Measurements from ENCODE around the gene SIX4. TPM values are rescaled to one million over a fixed set of nuclear protein-coding genes. Genes with fewer than 3 reads are reported as not detected.

The SIX4 gene
- total RNA-seq, 2 donors from 2014 or later: 17.6 to 21.3 TPM

DNA sequence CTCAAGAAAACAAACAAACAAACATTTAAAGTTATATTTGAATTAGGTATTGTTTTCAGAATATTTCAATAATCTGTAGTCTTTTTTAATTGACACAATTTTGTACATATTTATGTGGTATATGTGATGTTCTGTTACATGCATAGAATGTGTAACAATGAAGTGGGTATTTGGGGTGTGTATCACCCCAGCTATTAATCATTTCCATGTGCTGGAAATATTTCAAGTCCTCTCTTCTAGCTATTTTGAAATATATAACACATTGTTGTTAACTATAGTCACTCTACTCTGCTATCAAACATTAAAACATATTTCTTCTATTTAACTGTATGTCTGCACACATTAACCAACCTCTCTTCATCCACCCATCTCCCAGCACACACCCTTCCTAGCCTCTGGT is 42.9 kb downstream of the SIX4 start:
- Histone ChIP-seq H3K9me3 (no peaks in the 10 kb centered on the region), H3K27me3 (replicated peaks; ENCODE audit: insufficient read depth) (no peaks in the 10 kb centered on the region), H3K4me3 (no peak overlapping the region), H3K4me1 (replicated peaks) (no peaks in the 10 kb centered on the region), H3K27ac (no peak overlapping the region), H3K36me3 (no peaks in the 10 kb centered on the region)
- DNase-seq (ENCODE audit: low spot score): no peak
- intact Hi-C loops (cut with DNase I): no loop called here
- TF ChIP-seq POLR2AphosphoS5 (IDR thresholded peaks at IDR 0.05) (no peak), POLR2A (IDR thresholded peaks at IDR 0.05) (no peak)
- TF ChIP-seq, protein P1, sequence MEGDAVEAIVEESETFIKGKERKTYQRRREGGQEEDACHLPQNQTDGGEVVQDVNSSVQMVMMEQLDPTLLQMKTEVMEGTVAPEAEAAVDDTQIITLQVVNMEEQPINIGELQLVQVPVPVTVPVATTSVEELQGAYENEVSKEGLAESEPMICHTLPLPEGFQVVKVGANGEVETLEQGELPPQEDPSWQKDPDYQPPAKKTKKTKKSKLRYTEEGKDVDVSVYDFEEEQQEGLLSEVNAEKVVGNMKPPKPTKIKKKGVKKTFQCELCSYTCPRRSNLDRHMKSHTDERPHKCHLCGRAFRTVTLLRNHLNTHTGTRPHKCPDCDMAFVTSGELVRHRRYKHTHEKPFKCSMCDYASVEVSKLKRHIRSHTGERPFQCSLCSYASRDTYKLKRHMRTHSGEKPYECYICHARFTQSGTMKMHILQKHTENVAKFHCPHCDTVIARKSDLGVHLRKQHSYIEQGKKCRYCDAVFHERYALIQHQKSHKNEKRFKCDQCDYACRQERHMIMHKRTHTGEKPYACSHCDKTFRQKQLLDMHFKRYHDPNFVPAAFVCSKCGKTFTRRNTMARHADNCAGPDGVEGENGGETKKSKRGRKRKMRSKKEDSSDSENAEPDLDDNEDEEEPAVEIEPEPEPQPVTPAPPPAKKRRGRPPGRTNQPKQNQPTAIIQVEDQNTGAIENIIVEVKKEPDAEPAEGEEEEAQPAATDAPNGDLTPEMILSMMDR (IDR thresholded peaks at IDR 0.05): no peak

DNA sequence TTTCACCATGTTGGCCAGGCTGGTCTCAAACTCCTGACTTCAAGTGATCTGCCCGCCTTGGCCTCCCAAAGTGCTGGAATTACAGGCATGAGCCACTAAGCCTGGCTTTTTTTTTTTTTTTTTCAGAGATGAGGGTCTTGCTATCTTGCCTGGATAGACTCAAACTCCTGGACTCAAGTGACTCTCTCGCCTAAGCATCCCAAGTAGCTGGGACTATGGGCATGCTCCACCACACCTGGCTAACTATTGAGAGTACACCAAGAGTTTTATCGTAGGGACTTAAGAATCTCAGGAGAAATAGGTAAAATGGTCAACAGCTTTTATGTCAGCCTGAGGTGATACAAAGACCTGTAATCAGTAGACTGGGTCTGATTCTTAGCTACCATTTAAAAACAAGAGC is 43.6 kb downstream of the SIX4 start:
- Histone ChIP-seq H3K9me3 (no peaks in the 10 kb centered on the region), H3K4me1 (replicated peaks) (no peaks in the 10 kb centered on the region), H3K4me3 (no peak overlapping the region), H3K27ac (no peak overlapping the region), H3K27me3 (replicated peaks; ENCODE audit: insufficient read depth) (no peaks in the 10 kb centered on the region), H3K36me3 (no peaks in the 10 kb centered on the region)
- TF ChIP-seq POLR2A (IDR thresholded peaks at IDR 0.05) (no peak), POLR2AphosphoS5 (IDR thresholded peaks at IDR 0.05) (no peak)
- TF ChIP-seq, protein P1 (IDR thresholded peaks at IDR 0.05): no peak
- DNase-seq (ENCODE audit: low spot score): no peak
- 94% methylated on average over 3 of the region's 3 CpGs for WGBS
- intact Hi-C loops (cut with DNase I): no loop called here

GRCh38 chr14:60679566-60680258 is 44.4 kb downstream of the SIX4 start:
- Histone ChIP-seq H3K9me3 (no peaks in the 10 kb centered on the region), H3K36me3 (no peaks in the 10 kb centered on the region), H3K4me1 (replicated peaks) (no peaks in the 10 kb centered on the region), H3K27ac (no peak overlapping the region), H3K27me3 (replicated peaks; ENCODE audit: insufficient read depth) (no peaks in the 10 kb centered on the region), H3K4me3 (no peak overlapping the region)
- WGBS: 92% methylated on average over 4 of the region's 4 CpGs
- intact Hi-C loops (cut with DNase I): no loop called here
- DNase-seq (ENCODE audit: low spot score): no peak
- TF ChIP-seq, protein P1 (IDR thresholded peaks at IDR 0.05): no peak
- TF ChIP-seq POLR2A (IDR thresholded peaks at IDR 0.05): no peak

DNA sequence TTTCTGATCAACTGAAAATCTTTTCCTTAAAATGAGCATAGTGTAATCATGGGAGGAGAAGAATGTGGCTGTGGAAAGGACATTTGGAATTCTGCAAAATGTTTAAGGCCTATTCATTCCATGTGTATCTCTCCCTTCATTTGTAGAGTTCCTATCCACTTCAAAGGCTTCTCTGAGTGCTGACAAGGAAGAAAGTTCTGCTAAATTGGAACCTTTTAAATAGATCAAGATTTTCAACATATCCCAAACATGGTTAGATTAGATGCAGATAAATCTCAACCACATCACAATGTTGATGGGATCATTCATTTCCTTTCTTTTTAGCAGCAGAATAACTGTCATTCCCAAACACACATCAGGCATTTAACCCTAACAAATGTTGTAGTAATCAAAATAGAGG is 46.5 kb downstream of the SIX4 start:
- Histone ChIP-seq H3K36me3 (no peaks in the 10 kb centered on the region), H3K9me3 (no peaks in the 10 kb centered on the region), H3K27me3 (replicated peaks; ENCODE audit: insufficient read depth) (no peaks in the 10 kb centered on the region), H3K27ac (no peak overlapping the region), H3K4me1 (replicated peaks) (no peaks in the 10 kb centered on the region), H3K4me3 (no peak overlapping the region)
- DNase-seq (ENCODE audit: low spot score): no peak
- TF ChIP-seq POLR2AphosphoS5 (IDR thresholded peaks at IDR 0.05): no peak
- no peak for TF ChIP-seq POLR2A (IDR thresholded peaks at IDR 0.05)
- TF ChIP-seq, protein P1 (IDR thresholded peaks at IDR 0.05): no peak
- intact Hi-C loops (cut with DNase I): no loop called here

DNA sequence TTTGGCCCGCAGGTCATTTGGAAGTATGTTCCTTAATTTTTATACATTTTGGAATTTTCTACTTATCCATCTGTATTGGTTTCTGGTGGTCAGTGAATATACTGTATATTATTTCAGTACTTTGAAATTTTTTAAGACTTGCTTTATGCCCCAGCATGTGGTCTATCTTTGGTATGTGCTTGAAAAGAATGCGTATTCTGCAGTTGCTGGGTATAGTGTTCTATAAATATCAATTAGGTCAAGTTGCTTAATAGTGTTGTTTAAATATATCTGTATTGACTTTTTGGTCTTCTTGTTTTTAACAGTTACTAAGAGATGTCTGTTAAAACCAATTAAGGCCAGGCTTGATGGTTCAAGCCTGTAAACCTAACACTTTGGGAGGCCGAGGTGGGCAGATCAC is 53.2 kb downstream of the SIX4 start:
- H3K36me3 ChIP-seq: no peaks in the 10 kb centered on the region
- WGBS: 75% methylated on average over 3 of the region's 3 CpGs
- no peaks in the 10 kb centered on the region for H3K27me3 ChIP-seq (replicated peaks; ENCODE audit: insufficient read depth)

More for the DNA sequence above, 53.2 kb downstream of the SIX4 start:
- H3K4me3 ChIP-seq: no peak overlapping the region
- no peak for DNase-seq (ENCODE audit: low spot score)
- TF ChIP-seq, protein P1 (IDR thresholded peaks at IDR 0.05): no peak
- no peak for TF ChIP-seq POLR2AphosphoS5 (IDR thresholded peaks at IDR 0.05)
- TF ChIP-seq POLR2A (IDR thresholded peaks at IDR 0.05): no peak
- no peaks in the 10 kb centered on the region for H3K9me3 ChIP-seq
- no peak overlapping the region for H3K27ac ChIP-seq
- H3K4me1 ChIP-seq (replicated peaks): no peaks in the 10 kb centered on the region
- intact Hi-C loops (cut with DNase I): no loop called here

Data from prostate gland (tissue), 2 donors.